Gastrocnemius medialis (tissue), 4 donors: ENCODE measurements around the gene ATXN10.

Source experiments
- POLR2A ChIP-seq, 2 donors: fragments of 450-650 bp; IDR thresholded peaks; one replicate each; pipeline ENCODE4 v1.6.1; 2017; ENCODE audit warnings: antibody characterized with exemption in 2 of 2, mild to moderate bottlenecking in 2 of 2, moderate library complexity in 2 of 2
- TF ChIP-seq, protein P1 (sequence below), 5 experiments: fragments of 450-650 bp in 3 of 5; fragments of 200-600 bp in 2 of 5; sonication (generic) in 2 of 5; IDR thresholded peaks in 4 of 5; conservative IDR thresholded peaks in 1 of 5; 1 replicate in 4 of 5; 2 replicates in 1 of 5; pipeline ENCODE4 v1.5.1; 2016 to 2019; ENCODE audit warnings: antibody characterized with exemption in 5 of 5, mild to moderate bottlenecking in 3 of 5, moderate library complexity in 3 of 5

DNA sequence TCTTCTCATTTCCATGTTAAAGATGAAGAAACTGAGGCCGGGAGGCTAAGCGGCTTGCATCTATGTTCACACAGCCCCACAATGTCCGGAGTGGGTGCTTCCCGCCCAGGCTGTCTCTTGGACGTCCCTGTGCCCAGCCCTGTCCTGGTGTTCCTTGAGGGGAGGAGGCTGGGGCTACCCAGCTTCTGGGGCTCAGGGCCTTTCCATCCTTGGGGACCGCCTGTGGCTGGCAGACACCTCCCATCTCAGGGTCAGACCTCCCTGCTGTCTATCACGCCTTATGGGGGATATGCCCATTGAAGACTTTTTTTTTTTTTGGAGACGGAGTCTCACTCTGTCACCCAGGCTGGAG lies 209.9 kb downstream of the ATXN10 start:
- TF ChIP-seq, protein P1, sequence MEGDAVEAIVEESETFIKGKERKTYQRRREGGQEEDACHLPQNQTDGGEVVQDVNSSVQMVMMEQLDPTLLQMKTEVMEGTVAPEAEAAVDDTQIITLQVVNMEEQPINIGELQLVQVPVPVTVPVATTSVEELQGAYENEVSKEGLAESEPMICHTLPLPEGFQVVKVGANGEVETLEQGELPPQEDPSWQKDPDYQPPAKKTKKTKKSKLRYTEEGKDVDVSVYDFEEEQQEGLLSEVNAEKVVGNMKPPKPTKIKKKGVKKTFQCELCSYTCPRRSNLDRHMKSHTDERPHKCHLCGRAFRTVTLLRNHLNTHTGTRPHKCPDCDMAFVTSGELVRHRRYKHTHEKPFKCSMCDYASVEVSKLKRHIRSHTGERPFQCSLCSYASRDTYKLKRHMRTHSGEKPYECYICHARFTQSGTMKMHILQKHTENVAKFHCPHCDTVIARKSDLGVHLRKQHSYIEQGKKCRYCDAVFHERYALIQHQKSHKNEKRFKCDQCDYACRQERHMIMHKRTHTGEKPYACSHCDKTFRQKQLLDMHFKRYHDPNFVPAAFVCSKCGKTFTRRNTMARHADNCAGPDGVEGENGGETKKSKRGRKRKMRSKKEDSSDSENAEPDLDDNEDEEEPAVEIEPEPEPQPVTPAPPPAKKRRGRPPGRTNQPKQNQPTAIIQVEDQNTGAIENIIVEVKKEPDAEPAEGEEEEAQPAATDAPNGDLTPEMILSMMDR (IDR thresholded peaks at IDR 0.05 in 4 of 5, conservative IDR thresholded peaks at IDR 0.05 in 1 of 5): no peak
- TF ChIP-seq POLR2A (IDR thresholded peaks at IDR 0.05): no peak
